HepG2 (cell line): Measurements from ENCODE around the gene SURF1. TPM values are rescaled to one million over a fixed set of nuclear protein-coding genes. Genes with fewer than 3 reads are reported as not detected.

Experiments used
- SPEN ChIP-seq: sonication (generic); formaldehyde crosslinking; IDR thresholded peaks from 2 replicates; pipeline ENCODE4 v1.5.1; 2020; ENCODE audit warnings: low read depth, mild to moderate bottlenecking, missing genetic modification reagents
- THAP9 ChIP-seq: sonication (generic); formaldehyde crosslinking; IDR thresholded peaks from 2 replicates; pipeline ENCODE4; 2020; ENCODE audit warnings: missing genetic modification reagents, mild to moderate bottlenecking, borderline replicate concordance
- THRA ChIP-seq: sonication (generic); formaldehyde crosslinking; IDR thresholded peaks from 2 replicates; pipeline ENCODE4 v1.4.0; 2020; ENCODE audit warnings: missing genetic modification reagents, borderline replicate concordance
- ZNF574 ChIP-seq: sonication (generic); formaldehyde crosslinking; IDR thresholded peaks from 2 replicates; pipeline ENCODE4 v1.4.0; 2020; ENCODE audit warnings: missing genetic modification reagents
- ZNF737 ChIP-seq: sonication (generic); formaldehyde crosslinking; IDR thresholded peaks from 2 replicates; pipeline ENCODE4 v1.5.0; 2020; ENCODE audit warnings: missing genetic modification reagents, mild to moderate bottlenecking, borderline replicate concordance
- polyA plus RNA-seq, 8 experiments: library from polyadenylated mRNA; depleted of rRNA in 3 of 8; stranded (reverse) in 7 of 8; unstranded in 1 of 8; fragments of >200 nt; fragmentation: Illumina TruSeq in 4 of 8; extraction: Trizol in 4 of 8; gene quantifications; 2 replicates each; pipeline versions ENCODE4 v1.2.1 to v1.2.3, GENCODE V29; 2011 to 2016; ENCODE audit warnings: low read depth in 4 of 8, missing spikeins in 1 of 8, mixed read lengths in 1 of 8; ENCODE audit not compliant: insufficient read depth in 1 of 8
- total RNA-seq, 5 experiments: library from RNA; depleted of rRNA; stranded (reverse); fragments of >200 nt; fragmentation: Illumina TruSeq; extraction: Trizol; gene quantifications; 2 replicates each; pipeline ENCODE4 v1.2.3, GENCODE V29; 2016; ENCODE audit warnings: low read depth in 1 of 5

SURF1 gene
- total and polyA plus RNA-seq, 2 of the 13 experiments (the other 11 are each of a cell fraction or from before 2014, with no cell fraction given) = 17.8 to 40.7 TPM

GRCh38 chr9:133360400-133361393, 4.4 kb upstream of the SURF1 start (continued):
- TF ChIP-seq THAP9 (CRISPR knock-in tag) (no peak), SPEN (CRISPR knock-in tag) (no peak), THRA (CRISPR knock-in tag) (peak; percentile 20; the same call in 1 of the 2 replicates), ZNF737 (CRISPR knock-in tag) (no peak), ZNF574 (CRISPR knock-in tag) (peak; percentile 23; the same call in 1 of the 2 replicates)
